HG03066 (cell line): ENCODE data around the gene EDEM2.
A peak's percentile ranks its signal among the peaks of the same experiment; 100 is the strongest.
"Not testable (repeated sequence)": the region's sequence is repeated elsewhere in the genome, so short reads cannot be mapped to it uniquely, and the experiment has no call there.

ENCODE experiments used
- ATAC-seq: cut with Tn5 transposase; IDR thresholded peaks from one replicate; pipeline ENCODE4 v1.9.1; 2021; ENCODE audit warnings: low read depth; ENCODE audit not compliant: unreplicated experiment

EDEM2 gene, protein sequence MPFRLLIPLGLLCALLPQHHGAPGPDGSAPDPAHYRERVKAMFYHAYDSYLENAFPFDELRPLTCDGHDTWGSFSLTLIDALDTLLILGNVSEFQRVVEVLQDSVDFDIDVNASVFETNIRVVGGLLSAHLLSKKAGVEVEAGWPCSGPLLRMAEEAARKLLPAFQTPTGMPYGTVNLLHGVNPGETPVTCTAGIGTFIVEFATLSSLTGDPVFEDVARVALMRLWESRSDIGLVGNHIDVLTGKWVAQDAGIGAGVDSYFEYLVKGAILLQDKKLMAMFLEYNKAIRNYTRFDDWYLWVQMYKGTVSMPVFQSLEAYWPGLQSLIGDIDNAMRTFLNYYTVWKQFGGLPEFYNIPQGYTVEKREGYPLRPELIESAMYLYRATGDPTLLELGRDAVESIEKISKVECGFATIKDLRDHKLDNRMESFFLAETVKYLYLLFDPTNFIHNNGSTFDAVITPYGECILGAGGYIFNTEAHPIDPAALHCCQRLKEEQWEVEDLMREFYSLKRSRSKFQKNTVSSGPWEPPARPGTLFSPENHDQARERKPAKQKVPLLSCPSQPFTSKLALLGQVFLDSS

DNA sequence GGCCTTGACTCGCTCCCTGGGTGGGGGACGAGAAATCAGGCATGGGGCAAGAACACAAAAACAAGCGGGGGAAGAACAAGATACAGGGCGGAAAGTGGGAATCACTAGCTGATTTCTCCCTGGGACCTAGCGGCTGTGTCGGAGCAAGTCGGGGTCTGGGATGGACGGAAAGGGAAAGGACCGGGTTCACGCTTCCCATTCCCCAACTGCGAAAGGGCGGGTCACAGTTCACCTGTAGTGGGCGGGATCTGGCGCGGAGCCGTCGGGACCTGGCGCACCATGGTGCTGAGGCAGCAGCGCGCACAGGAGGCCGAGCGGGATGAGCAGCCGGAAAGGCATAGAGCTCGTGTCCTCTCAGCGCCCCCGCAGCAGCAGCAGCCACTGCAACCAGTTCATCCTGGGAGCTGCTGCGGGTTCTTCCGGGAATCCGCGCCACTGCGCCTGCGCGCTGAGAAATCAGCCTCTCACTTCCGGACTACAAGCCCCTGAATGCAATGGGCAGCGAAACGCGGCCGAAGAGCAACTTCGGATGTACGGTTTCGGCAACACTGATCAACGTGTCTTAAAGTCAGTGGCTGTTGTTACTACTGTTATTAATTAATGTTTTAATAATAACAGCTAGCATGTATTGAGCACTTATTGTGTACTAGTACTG, at the start of gene EDEM2:
Gene EDEM2 (minus strand): TSS at position 417 of the 655 bp plus-strand sequence. CDS start 78 bp downstream, at position 339.
- peak; percentile 72 for ATAC-seq

DNA sequence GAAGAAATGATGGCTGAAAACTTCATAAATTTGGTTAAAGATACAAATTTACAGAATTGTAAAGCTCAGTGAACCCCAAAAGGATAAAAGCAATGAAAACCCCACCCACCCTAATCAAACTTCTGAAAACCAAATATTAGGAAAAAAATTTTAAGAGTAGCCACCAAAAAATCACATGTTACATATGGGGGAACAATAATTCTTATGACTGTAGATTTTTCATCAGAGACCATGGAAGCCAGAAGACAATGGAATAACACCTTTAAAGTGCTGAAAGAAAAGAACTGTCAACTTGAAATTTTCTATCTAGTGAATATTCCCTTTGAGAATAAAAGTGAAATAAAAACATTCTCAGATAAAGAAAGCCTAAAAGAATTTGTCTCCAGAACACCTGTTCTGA, 49.2 kb upstream of the EDEM2 start:
- ATAC-seq: no peak

DNA sequence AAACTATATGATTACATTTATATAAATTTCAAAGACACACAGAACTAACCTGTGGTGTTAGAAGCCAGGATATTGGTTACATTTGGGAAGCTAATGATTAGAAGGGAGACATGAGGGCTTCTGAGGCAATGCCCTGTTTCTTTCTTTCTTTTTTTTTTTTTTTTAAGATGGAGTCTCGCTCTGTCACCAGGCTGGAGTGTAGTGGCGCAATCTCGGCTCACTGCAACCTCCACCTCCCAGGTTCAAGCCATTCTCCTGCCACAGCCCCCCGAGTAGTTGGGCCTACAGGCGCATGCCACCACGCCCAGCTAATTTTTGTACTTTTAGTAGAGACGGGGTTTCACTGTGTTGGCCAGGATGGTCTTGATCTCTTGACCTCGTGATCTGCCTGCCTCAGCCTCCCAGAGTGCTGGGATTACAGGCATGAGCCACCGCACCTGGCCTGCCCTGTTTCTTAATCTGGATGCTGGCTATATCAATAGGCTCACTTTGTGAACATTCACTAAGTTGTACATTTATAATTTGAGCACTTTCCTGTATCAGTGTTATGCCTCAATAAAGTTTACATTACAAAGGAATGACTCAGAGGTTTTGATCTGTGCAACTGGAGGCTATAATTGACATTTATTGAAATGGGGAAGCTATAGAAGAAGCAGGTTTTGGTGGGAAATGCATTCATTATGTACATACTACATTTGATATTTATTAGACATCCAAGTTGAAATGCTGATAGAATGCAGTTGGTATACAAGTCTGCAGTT, 46.1 kb upstream of the EDEM2 start:
- ATAC-seq: not testable (repeated sequence)

DNA sequence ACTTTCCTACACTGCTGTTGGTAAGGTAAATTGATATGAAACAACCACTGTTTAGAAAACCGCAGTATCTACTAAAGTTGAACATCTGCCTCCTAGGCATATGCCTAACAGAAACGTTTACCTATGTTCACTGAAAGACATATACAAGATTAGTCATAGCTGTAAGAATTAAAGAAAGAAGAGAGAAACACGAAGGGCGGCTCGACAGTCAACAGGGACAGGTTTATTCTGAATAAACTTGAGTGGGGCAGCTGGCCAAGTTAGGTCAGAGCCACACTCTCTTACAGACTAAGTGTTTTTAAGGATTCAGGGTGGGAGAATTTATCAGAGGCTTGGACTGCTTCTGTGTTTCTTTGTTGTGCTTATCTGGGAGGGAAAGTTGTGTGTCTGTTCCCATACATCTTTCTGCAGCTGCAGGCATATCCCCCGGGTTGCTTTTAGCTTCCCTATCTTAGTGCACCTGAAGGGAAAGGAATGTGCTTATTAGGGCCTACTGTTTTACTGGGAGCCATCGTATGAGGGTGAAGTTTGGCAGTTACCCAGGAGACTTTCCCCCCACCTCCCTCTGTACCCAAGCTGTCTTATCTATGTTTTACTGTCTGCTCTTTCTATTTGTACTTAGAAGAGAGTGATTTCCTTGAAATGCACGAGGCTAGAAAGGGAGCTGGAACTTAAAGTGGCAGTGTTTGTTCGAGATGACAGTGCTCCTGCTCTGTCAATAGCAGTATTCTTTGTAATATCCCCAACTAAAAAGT, 45.2 kb upstream of the EDEM2 start:
- ATAC-seq: no peak

DNA sequence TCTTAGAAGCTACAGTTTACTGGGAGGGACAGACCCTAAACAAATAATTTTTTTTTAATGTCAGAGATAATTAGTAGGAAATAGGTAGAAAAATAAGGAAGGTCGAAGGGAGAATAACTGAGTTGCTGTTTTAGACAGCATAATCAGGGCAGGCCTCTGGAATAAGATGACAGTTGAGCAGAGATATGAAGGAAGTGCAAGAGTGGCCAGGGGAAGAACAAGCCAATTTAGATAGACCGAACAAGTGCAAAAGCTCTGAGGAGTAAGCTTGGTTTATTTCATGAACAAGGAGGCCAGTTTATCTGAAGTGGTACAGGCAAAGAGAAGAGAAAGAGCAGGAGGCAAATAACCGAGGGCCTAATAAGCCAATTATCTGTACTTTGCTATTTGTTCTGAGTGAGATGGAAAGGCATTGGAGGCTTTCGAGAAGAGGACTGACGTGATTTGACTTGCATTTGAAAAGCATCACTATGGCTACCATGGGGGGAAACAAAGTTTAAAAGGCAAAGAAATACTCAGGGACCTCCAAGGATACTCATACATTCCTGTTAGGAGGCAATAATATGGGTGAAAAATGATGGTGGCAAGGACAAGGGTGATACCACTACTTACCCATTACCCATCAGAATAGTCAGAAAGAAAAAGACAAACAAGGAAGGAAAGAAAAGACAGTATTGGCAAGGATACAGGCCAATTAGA, 44.4 kb upstream of the EDEM2 start:
- no peak for ATAC-seq

DNA sequence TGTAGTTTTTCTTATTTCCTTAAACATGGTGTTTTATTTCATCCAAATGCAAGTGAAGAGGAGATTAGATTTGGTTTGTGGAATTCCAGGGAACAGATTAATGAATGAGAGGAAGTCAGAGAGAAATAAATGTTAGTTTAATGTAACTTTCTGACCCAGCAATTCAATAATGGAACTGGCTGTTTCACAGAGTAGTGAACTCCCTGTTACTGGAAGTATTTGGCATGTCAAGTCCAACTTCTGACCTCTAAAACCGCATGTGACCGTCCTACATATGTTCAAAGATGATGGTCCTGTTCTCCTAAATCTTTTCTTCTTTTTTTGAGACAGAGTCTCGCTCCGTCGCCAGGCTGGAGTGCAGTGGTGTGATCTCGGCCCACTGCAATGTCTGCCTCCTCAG, 43.4 kb upstream of the EDEM2 start:
- no peak for ATAC-seq

DNA sequence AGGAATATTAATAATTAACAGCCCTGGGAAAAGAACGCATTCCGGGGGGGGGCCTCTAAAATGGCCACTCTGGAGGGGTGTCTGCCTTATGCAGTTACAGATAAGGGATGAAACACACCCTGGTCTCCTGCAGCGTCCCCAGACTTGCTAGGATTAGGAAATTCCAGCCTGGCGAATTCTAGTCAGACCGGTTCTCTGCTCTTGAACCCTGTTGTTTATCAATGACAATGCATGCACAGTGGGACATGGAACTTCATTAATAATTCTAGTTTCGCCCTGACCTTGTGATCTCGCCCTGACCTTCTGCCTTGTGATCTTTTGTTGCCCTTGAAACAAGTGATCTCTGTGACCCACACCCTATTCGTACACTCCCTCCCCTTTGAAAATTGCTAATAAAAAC, 42.1 kb upstream of the EDEM2 start:
- not testable (repeated sequence) for ATAC-seq

DNA sequence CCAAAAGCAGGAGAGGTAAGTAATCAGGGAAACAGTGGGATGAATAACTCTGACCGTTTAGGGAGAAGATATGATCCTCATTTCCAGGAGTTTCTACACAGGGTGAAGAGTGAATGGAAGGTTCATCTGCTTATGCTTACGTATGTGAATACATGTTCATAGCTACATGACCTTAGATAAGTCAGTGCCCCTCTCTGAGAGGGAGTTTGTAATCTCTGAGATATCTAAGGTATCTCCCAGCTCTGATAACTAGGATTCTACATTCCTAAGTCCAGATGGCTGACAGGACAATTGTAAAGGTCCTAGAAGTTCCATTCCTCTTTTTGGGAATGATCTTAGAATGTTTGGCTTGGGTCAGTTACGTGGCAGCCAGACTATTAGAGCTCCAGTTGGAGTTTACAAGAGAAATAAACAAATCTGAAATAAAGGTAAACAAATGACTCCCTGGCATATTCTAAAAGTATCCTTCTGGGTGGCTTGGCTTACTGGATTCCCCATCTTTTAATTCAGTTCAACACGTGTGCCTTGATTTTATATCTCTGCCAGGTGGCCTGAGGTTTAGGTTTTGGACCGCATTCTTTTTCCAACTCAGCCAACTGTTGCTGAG, 40.6 kb upstream of the EDEM2 start:
- no peak for ATAC-seq

DNA sequence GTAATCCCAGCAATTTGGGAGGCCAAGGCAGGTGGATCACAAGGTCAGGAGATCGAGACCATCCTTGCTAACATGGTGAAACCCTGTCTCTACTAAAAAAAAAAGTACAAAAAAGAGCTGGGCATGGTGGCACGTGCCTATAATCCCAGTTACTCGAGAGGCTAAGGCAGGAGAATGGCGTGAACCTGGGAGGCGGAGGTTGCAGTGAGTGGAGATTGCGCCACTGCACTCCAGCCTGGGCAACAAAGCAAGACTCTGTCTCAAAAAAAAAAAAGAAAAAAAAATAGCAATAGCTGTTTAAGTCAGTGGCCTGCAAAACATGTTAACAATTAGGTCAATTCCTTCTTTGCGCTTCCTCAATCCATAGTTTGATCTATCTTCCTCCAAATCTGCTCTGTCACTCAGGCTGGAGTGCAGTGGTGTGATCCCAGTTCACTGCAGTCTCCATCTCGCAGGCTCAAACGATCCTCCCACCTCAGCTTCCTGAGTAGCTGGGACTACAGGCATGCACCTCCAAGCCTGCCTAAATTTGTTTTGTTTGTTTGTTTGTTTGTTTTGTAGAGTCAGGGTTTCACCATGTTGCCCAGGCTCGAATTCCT, 39.7 kb upstream of the EDEM2 start:
- ATAC-seq: not testable (repeated sequence)

DNA sequence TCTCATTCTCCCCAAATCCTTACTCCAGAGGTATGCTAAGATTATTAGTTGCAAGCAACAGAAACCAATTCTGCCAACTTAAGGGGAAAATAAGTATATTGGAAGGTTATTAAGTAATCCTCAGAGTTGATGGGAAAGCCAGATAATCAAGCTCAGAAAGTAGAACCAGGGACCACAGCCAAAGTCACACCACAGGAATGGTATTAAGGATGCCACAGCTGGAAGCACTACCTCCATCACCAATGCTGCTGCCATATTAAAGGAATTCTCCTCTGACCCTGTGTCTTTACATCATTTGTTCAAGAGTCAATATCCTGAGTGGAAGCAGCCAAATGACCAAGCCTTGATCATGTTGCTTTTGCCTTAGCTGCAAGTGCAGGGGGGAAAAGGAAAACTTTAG, 34.6 kb upstream of the EDEM2 start:
- ATAC-seq: no peak

DNA sequence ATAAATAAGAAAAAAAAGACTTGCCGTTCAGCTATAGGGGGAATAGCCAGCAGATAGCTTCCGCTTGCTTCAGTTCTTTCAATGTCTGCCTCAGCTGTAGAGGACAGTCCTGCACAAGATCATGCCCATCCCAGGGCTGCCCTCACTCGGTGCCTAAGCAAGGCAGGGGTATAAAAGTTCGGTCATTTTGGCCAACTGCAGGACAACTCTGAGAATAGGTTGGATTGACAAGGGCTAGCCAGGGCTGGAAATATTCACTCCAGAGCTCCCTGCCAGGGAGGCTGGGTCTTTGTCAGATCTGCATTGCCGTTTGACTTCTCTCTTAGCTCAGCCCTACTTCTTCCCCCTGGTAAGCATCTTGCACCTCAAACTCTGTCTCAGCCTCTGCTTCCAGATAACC, 33.1 kb upstream of the EDEM2 start:
- ATAC-seq: no peak

DNA sequence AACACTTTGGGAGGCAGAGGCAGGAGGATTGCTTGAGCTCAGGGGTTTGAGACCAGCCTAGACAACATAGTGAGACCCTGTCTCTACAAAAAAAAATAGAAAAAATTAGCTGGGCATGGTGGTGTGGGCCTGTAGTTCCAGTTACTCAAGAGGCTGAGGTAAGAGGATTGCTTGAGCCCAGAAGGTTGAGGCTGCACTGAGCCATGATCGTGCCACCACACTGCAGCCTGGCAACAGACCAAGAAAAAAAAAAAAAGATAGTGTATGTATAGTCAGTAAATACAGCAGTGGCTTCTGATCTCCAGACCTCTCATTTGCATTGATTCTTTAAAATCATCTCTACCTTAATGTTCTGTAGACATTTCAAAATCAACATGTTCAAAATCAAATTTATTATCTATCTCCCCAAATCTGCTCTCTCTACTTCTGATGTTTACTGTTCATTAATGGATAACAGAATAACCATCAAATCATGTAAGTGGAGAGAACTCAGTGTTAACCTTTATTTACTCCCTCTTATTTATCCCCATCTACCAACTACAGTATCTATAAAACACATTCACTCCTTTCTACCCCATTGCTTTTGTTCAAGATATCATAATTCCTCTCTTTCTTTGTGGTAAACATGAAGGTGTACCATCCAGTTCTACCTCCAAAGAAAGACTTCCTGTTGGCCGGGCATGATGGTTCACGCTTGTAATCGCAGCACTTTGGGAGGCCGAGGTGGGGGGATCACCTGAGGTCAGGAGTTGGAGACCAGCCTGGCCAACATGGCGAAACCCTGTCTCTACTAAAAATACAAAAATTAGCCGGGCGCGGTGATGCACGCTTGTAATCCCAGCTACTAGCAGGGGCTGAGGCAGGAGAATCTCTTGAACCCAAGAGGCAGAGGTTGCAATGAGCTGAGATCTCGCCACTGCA, 32.4 kb upstream of the EDEM2 start:
- ATAC-seq: no peak

DNA sequence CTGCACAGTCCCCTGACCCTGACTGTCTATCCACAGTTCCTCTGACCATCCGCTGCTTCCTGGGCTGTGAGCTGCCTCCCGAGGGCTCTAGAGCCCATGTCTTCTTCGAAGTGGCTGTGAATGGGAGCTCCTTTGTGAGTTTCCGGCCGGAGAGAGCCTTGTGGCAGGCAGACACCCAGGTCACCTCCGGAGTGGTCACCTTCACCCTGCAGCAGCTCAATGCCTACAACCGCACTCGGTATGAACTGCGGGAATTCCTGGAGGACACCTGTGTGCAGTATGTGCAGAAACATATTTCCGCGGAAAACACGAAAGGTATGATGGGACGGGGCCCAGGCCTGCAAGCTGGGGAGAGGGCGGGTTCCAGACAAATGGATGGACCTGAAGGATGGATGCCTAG, 29.0 kb upstream of the EDEM2 start:
- ATAC-seq: no peak

DNA sequence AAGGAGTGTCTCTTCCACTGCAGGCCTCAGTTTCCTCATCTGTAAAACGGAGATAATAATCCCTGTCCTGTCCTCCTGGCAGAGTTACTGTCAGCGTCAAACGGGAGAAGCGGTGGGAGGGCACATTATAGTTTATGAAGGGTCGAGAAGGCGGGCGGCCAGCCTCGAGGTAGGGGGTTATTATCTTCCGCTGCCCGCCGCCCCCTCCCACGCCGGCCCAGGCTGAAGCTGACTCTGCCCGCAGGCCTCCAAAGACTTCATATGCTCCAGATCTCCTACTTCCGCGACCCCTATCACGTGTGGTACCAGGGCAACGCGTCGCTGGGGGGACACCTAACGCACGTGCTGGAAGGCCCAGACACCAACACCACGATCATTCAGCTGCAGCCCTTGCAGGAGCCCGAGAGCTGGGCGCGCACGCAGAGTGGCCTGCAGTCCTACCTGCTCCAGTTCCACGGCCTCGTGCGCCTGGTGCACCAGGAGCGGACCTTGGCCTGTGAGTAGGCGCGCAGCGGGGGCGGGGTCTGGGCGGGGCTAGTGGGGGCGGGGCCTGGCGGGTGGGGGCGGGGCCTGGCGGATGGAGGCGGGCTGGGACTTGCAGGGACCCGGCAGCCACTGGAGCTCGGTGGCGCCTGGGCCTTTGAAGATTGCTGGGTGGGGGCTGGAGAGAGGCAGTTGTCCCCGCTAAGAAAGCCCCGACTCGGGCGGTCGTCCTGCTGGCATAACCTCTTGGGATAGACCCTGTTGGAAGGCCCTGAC, 27.5 kb upstream of the EDEM2 start:
- ATAC-seq: no peak

DNA sequence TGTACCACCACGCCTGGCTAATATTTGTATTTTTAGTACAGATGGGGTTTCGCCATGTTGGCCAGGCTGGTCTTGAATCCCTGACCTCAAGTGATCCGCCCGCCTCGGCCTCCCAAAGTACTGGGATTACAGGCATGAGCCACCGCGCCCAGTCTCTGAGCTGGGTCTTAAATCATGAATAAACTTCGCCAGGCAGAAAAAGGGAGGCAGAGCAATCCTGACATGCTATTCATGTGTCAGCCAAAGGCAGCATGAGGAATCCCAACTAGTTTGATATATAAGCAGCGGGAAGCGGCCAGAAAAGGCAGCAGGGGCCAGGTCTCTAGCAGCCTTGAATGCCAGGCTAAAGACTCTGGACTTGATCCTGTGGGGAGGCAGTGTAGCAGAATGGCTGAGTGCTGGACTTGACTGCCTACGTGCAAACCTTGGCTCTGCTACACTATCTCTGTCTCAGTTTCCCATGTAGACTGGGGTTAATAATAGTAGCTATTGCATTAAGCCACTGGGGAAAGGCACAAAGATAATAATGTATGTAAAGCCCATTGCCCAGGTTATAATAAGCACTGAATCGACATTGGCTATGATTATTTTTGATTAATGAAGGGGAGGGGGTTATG, 26.5 kb upstream of the EDEM2 start:
- no peak for ATAC-seq

DNA sequence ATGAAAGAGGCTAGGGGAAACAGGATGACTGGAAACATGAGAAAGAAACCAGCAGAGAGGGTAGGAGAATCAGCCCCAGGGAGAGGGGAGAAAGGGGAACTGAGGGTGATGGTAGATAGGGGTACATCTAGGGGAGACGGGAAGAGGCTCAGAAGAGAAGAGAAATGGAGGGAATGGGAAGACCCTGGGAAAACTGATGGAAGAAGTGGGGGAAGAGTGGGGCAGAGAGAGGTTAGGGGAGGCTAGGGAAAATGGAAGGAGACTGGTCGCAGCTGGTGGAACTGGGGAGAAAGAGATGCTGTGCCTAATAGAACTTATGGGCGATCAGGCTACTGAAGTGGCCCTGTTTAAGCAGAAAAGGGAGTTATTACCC, 25.3 kb upstream of the EDEM2 start:
- no peak for ATAC-seq
